B cell (primary cell): Measurements from ENCODE around the gene GNG3.

ENCODE experiments used
- CTCF ChIP-seq: fragments of 200-600 bp; IDR thresholded peaks from one replicate; pipeline ENCODE4 v1.8.0; 2022; ENCODE audit warnings: antibody characterized with exemption, mild to moderate bottlenecking
- EZH2 ChIP-seq: IDR thresholded peaks from 2 replicates; pipeline ENCODE4 v1.6.1; 2012; ENCODE audit warnings: borderline replicate concordance, low read depth, mild to moderate bottlenecking, moderate library complexity, low read length; ENCODE audit not compliant: insufficient read depth, poor library complexity, severe bottlenecking

GRCh38 chr11:62671608-62672389, 35.7 kb upstream of the GNG3 start, which contains the start of the genes LBHD1 and UQCC3:
- TF ChIP-seq CTCF (no peak), EZH2 (no peak)
